Neural cell (in vitro differentiated cells): ENCODE results near the gene FSD2.

Experiments used
- EP300 ChIP-seq: fragments of 450-650 bp; conservative IDR thresholded peaks from 2 replicates; pipeline ENCODE4 v1.6.1; 2014; ENCODE audit warnings: antibody characterized with exemption, mild to moderate bottlenecking, moderate library complexity; ENCODE audit not compliant: poor library complexity, severe bottlenecking
- EZH2 ChIP-seq: fragments of 200-600, 300-800 bp; shearing (Covaris generic), sonication (generic); IDR thresholded peaks from 2 replicates; pipeline ENCODE4 v1.6.1; 2014; ENCODE audit warnings: antibody characterized with exemption, low read length, borderline replicate concordance, mild to moderate bottlenecking; ENCODE audit not compliant: insufficient read depth, poor library complexity, severe bottlenecking
- MXI1 ChIP-seq: fragments of 450-650 bp; conservative IDR thresholded peaks from 2 replicates; pipeline ENCODE4 v1.6.1; 2014; ENCODE audit warnings: antibody characterized with exemption, mild to moderate bottlenecking; ENCODE audit not compliant: poor library complexity, severe bottlenecking
- POLR2AphosphoS5 ChIP-seq: IDR thresholded peaks from 2 replicates; pipeline ENCODE4 v1.6.1; 2012
- RAD21 ChIP-seq: fragments of 450-650 bp; conservative IDR thresholded peaks from 2 replicates; pipeline ENCODE4 v1.6.1; 2014; ENCODE audit warnings: antibody characterized with exemption, mild to moderate bottlenecking, moderate library complexity
- SMC3 ChIP-seq: fragments of 450-650 bp; conservative IDR thresholded peaks from 2 replicates; pipeline ENCODE4 v1.6.1; 2014; ENCODE audit warnings: antibody characterized with exemption, mild to moderate bottlenecking, moderate library complexity; ENCODE audit not compliant: poor library complexity
- TF ChIP-seq, protein P1 (sequence below): fragments of 450-650 bp; IDR thresholded peaks from 2 replicates; pipeline ENCODE4 v1.5.1; 2014; ENCODE audit warnings: antibody characterized with exemption, mild to moderate bottlenecking, moderate library complexity; ENCODE audit not compliant: poor library complexity, severe bottlenecking
- TF ChIP-seq, protein P2 (sequence below): IDR thresholded peaks from 2 replicates; pipeline ENCODE4 v1.6.1; 2012; ENCODE audit warnings: borderline replicate concordance

DNA sequence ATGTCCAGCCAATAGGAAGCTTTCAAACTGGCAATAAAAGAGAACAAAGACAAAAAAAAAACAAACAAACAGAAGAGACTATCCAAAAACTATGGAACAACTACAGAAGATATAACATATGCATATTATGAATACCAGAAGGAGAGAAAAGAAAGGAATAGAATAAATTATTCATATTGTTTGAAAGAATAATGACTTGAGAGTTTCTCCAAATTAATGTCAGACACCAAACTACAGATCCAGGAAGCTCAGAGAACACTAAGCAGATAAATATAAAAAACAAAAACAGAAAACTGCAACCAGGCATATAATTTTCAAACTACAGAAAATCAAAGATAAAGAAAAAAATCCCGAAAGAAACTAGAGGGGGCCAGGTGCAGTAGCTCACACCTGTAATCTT, 62.1 kb downstream of the FSD2 start:
- TF ChIP-seq EP300 (no peak), POLR2AphosphoS5 (no peak), EZH2 (no peak), RAD21 (no peak), MXI1 (no peak), SMC3 (no peak)
- TF ChIP-seq, protein P1, sequence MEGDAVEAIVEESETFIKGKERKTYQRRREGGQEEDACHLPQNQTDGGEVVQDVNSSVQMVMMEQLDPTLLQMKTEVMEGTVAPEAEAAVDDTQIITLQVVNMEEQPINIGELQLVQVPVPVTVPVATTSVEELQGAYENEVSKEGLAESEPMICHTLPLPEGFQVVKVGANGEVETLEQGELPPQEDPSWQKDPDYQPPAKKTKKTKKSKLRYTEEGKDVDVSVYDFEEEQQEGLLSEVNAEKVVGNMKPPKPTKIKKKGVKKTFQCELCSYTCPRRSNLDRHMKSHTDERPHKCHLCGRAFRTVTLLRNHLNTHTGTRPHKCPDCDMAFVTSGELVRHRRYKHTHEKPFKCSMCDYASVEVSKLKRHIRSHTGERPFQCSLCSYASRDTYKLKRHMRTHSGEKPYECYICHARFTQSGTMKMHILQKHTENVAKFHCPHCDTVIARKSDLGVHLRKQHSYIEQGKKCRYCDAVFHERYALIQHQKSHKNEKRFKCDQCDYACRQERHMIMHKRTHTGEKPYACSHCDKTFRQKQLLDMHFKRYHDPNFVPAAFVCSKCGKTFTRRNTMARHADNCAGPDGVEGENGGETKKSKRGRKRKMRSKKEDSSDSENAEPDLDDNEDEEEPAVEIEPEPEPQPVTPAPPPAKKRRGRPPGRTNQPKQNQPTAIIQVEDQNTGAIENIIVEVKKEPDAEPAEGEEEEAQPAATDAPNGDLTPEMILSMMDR = no peak
- TF ChIP-seq, protein P2, sequence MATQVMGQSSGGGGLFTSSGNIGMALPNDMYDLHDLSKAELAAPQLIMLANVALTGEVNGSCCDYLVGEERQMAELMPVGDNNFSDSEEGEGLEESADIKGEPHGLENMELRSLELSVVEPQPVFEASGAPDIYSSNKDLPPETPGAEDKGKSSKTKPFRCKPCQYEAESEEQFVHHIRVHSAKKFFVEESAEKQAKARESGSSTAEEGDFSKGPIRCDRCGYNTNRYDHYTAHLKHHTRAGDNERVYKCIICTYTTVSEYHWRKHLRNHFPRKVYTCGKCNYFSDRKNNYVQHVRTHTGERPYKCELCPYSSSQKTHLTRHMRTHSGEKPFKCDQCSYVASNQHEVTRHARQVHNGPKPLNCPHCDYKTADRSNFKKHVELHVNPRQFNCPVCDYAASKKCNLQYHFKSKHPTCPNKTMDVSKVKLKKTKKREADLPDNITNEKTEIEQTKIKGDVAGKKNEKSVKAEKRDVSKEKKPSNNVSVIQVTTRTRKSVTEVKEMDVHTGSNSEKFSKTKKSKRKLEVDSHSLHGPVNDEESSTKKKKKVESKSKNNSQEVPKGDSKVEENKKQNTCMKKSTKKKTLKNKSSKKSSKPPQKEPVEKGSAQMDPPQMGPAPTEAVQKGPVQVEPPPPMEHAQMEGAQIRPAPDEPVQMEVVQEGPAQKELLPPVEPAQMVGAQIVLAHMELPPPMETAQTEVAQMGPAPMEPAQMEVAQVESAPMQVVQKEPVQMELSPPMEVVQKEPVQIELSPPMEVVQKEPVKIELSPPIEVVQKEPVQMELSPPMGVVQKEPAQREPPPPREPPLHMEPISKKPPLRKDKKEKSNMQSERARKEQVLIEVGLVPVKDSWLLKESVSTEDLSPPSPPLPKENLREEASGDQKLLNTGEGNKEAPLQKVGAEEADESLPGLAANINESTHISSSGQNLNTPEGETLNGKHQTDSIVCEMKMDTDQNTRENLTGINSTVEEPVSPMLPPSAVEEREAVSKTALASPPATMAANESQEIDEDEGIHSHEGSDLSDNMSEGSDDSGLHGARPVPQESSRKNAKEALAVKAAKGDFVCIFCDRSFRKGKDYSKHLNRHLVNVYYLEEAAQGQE = no peak
